Thymus (tissue), 11 donors: Measurements from ENCODE around the gene TLE3. TPM values are rescaled to one million over a fixed set of nuclear protein-coding genes. Genes with fewer than 3 reads are reported as not detected.

ENCODE experiments used
- DNase-seq, 9 donors: peaks; one replicate each; pipeline ENCODE4 v3.0.0-alpha.2; 2013; ENCODE audit warnings: low spot score in 9 of 9, low read depth in 6 of 9, missing footprints in 1 of 9
- H3K27ac ChIP-seq, 2 donors: one replicate each; pipeline ENCODE4 v1.5.1; 2013; ENCODE audit warnings: control low read depth in 1 of 2, low read depth in 1 of 2, low read length in 1 of 2, mild to moderate bottlenecking in 1 of 2, moderate library complexity in 1 of 2
- H3K27me3 ChIP-seq, 2 donors: one replicate each; pipeline ENCODE4 v1.5.1; 2013; ENCODE audit warnings: low read length in 1 of 2; ENCODE audit not compliant: control insufficient read depth in 2 of 2, insufficient read depth in 1 of 2
- H3K36me3 ChIP-seq, 2 donors: one replicate each; pipeline ENCODE4 v1.5.1; 2013; ENCODE audit warnings: low read length in 1 of 2, mild to moderate bottlenecking in 1 of 2, moderate library complexity in 1 of 2; ENCODE audit not compliant: control insufficient read depth in 2 of 2, insufficient read depth in 2 of 2
- H3K4me1 ChIP-seq, 2 donors: one replicate each; pipeline ENCODE4 v1.5.1; 2013; ENCODE audit warnings: low read length in 2 of 2; ENCODE audit not compliant: control insufficient read depth in 2 of 2, insufficient read depth in 2 of 2
- H3K4me3 ChIP-seq, 2 donors: one replicate each; pipeline ENCODE4 v1.5.1; 2013; ENCODE audit warnings: low read length in 2 of 2, control low read depth in 1 of 2, mild to moderate bottlenecking in 1 of 2
- H3K9me3 ChIP-seq, 2 donors: one replicate each; pipeline ENCODE4 v1.5.1; 2013; ENCODE audit warnings: low read length in 1 of 2, mild to moderate bottlenecking in 1 of 2; ENCODE audit not compliant: control insufficient read depth in 2 of 2, insufficient read depth in 1 of 2
- WGBS: extraction: QIAGEN DNeasy Blood & Tissue Kit; methylation state at CpG from one replicate; pipeline ENCODE4 v1.1.7; 2013; 5-methylcytosine and 5-hydroxymethylcytosine counted together
- polyA plus RNA-seq: library from polyadenylated mRNA; stranded (reverse); fragments of 200-250 nt; gene quantifications from one replicate; pipeline ENCODE4 v1.2.3, GENCODE V29; 2013
- total RNA-seq: library from RNA; stranded (reverse); fragments of 120-200 nt; gene quantifications from one replicate; pipeline ENCODE4 v1.2.4, GENCODE V29; 2013
- donor health status: healthy.

TLE3 gene
- total and polyA plus RNA-seq, 2 donors, result 23.4 to 32.7 TPM

- 99% methylated on average over 8 of the region's 8 CpGs for WGBS
- H3K9me3 ChIP-seq, result no peaks in the 10 kb centered on the region
- peaks cover 0 to 13% of the 10 kb centered on the region in 2 donors for H3K4me1 ChIP-seq
- H3K4me3 ChIP-seq, result no peak overlapping the region
- H3K27ac ChIP-seq, result no peak overlapping the region
- peaks cover 95 to 98% of the 10 kb centered on the region in 2 donors for H3K36me3 ChIP-seq
- DNase-seq, result no peak
- no peaks in the 10 kb centered on the region for H3K27me3 ChIP-seq
Measured at GRCh38 chr15:70059476-70060213, 38.1 kb downstream of the TLE3 start.

GRCh38 chr15:70058642-70059360, 38.9 kb downstream of the TLE3 start:
- 98% methylated on average over 11 of the region's 11 CpGs for WGBS

GRCh38 chr15:70057931-70058641, 39.6 kb downstream of the TLE3 start:
- Histone ChIP-seq H3K4me1 (peaks cover 0 to 10% of the 10 kb centered on the region in 2 donors), H3K27ac (no peak overlapping the region), H3K9me3 (no peaks in the 10 kb centered on the region), H3K36me3 (peaks cover 94 to 98% of the 10 kb centered on the region in 2 donors), H3K4me3 (no peak overlapping the region), H3K27me3 (no peaks in the 10 kb centered on the region)
- no peak for DNase-seq
- WGBS, result 96% methylated on average over 21 of the region's 21 CpGs

More at GRCh38 chr15:70058642-70059360, 38.9 kb downstream of the TLE3 start:
- Histone ChIP-seq H3K27ac (no peak overlapping the region), H3K27me3 (no peaks in the 10 kb centered on the region), H3K36me3 (peaks cover 95 to 98% of the 10 kb centered on the region in 2 donors), H3K4me1 (peaks cover 0 to 13% of the 10 kb centered on the region in 2 donors), H3K9me3 (no peaks in the 10 kb centered on the region), H3K4me3 (no peak overlapping the region)
- DNase-seq, result no peak

- Histone ChIP-seq H3K27me3 (no peaks in the 10 kb centered on the region), H3K27ac (no peak overlapping the region), H3K36me3 (peaks cover 93 to 98% of the 10 kb centered on the region in 2 donors), H3K9me3 (no peaks in the 10 kb centered on the region), H3K4me3 (no peak overlapping the region), H3K4me1 (peaks cover 0 to 4% of the 10 kb centered on the region in 2 donors)
- WGBS, result 96% methylated on average over 9 of the region's 9 CpGs
- DNase-seq, result no peak
Measured at GRCh38 chr15:70056091-70056680, 41.5 kb downstream of the TLE3 start.

GRCh38 chr15:70055601-70056051, 42.1 kb downstream of the TLE3 start:
- H3K27me3 ChIP-seq, result no peaks in the 10 kb centered on the region
- DNase-seq, result no peak
- H3K9me3 ChIP-seq, result no peaks in the 10 kb centered on the region
- WGBS, result 91% methylated on average over 9 of the region's 9 CpGs
- H3K4me1 ChIP-seq, result peaks cover 0 to 4% of the 10 kb centered on the region in 2 donors
- H3K27ac ChIP-seq, result no peak overlapping the region
- H3K4me3 ChIP-seq, result no peak overlapping the region
- peaks cover 94 to 98% of the 10 kb centered on the region in 2 donors for H3K36me3 ChIP-seq

GRCh38 chr15:70054884-70055387, 42.8 kb downstream of the TLE3 start:
- 91% methylated on average over 18 of the region's 18 CpGs for WGBS
- Histone ChIP-seq H3K9me3 (no peaks in the 10 kb centered on the region), H3K27ac (no peak overlapping the region), H3K4me1 (peaks cover 0 to 4% of the 10 kb centered on the region in 2 donors), H3K27me3 (no peaks in the 10 kb centered on the region), H3K4me3 (no peak overlapping the region), H3K36me3 (peaks cover 94 to 98% of the 10 kb centered on the region in 2 donors)
- no peak for DNase-seq

- no peak for DNase-seq
- no peak overlapping the region for H3K4me3 ChIP-seq
- no peaks in the 10 kb centered on the region for H3K9me3 ChIP-seq
- no peak overlapping the region for H3K27ac ChIP-seq
- peaks cover 93 to 98% of the 10 kb centered on the region in 2 donors for H3K36me3 ChIP-seq
- peaks cover 0 to 4% of the 10 kb centered on the region in 2 donors for H3K4me1 ChIP-seq
- WGBS, result 96% methylated on average over 19 of the region's 19 CpGs
- no peaks in the 10 kb centered on the region for H3K27me3 ChIP-seq
Measured at GRCh38 chr15:70054366-70054765, 43.4 kb downstream of the TLE3 start.

GRCh38 chr15:70053716-70054229, 43.9 kb downstream of the TLE3 start:
- Histone ChIP-seq H3K36me3 (peaks cover 93 to 94% of the 10 kb centered on the region in 2 donors), H3K27ac (no peak overlapping the region), H3K4me1 (peaks cover 0 to 4% of the 10 kb centered on the region in 2 donors), H3K9me3 (no peaks in the 10 kb centered on the region), H3K4me3 (no peak overlapping the region), H3K27me3 (no peaks in the 10 kb centered on the region)
- DNase-seq, result no peak
- 91% methylated on average over 11 of the region's 11 CpGs for WGBS
